Stomach (tissue), 4 donors: Measurements from ENCODE around the gene OR11H6.

Experiments
- POLR2A ChIP-seq, 4 donors: fragments of 450-650 bp; IDR thresholded peaks; one replicate each; pipeline ENCODE4 v1.6.1; 2016; ENCODE audit warnings: antibody characterized with exemption in 4 of 4, control low read depth in 2 of 4, mild to moderate bottlenecking in 1 of 4, moderate library complexity in 1 of 4
- TF ChIP-seq, protein P1 (sequence below), 7 experiments: fragments of 450-650 bp in 4 of 7; fragments of 200-600 bp in 3 of 7; sonication (generic) in 3 of 7; IDR thresholded peaks; one replicate each; pipeline ENCODE4 v1.5.1; 2016 to 2019; ENCODE audit warnings: antibody characterized with exemption in 7 of 7, control low read depth in 2 of 7, mild to moderate bottlenecking in 1 of 7

- TF ChIP-seq, protein P1, sequence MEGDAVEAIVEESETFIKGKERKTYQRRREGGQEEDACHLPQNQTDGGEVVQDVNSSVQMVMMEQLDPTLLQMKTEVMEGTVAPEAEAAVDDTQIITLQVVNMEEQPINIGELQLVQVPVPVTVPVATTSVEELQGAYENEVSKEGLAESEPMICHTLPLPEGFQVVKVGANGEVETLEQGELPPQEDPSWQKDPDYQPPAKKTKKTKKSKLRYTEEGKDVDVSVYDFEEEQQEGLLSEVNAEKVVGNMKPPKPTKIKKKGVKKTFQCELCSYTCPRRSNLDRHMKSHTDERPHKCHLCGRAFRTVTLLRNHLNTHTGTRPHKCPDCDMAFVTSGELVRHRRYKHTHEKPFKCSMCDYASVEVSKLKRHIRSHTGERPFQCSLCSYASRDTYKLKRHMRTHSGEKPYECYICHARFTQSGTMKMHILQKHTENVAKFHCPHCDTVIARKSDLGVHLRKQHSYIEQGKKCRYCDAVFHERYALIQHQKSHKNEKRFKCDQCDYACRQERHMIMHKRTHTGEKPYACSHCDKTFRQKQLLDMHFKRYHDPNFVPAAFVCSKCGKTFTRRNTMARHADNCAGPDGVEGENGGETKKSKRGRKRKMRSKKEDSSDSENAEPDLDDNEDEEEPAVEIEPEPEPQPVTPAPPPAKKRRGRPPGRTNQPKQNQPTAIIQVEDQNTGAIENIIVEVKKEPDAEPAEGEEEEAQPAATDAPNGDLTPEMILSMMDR (IDR thresholded peaks at IDR 0.05), result no peak
- TF ChIP-seq POLR2A (IDR thresholded peaks at IDR 0.05), result no peak
These were observed 39.2 kb downstream of the OR11H6 start for GRCh38 chr14:20262642-20263128.
